22Rv1 (cell line): ENCODE results near the gene SAMD11.

Source experiments
- CTCF ChIP-seq: fragments of 450-650 bp; IDR thresholded peaks from 2 replicates; pipeline ENCODE4 v1.5.1; 2017; ENCODE audit warnings: mild to moderate bottlenecking
- ZFX ChIP-seq: fragments of 450-650 bp; IDR thresholded peaks from 2 replicates; pipeline ENCODE4 v1.6.1; 2017; ENCODE audit warnings: antibody characterized with exemption, borderline replicate concordance

- no peak for TF ChIP-seq CTCF
- no peak for TF ChIP-seq ZFX
These were observed 20.9 kb downstream of the SAMD11 start for GRCh38 chr1:944341-945325.
